ENCODE results near the gene PPDPF.
"Not testable (repeated sequence)": the region's sequence is repeated elsewhere in the genome, so short reads cannot be mapped to it uniquely, and the experiment has no call there.

The PPDPF gene

DNA sequence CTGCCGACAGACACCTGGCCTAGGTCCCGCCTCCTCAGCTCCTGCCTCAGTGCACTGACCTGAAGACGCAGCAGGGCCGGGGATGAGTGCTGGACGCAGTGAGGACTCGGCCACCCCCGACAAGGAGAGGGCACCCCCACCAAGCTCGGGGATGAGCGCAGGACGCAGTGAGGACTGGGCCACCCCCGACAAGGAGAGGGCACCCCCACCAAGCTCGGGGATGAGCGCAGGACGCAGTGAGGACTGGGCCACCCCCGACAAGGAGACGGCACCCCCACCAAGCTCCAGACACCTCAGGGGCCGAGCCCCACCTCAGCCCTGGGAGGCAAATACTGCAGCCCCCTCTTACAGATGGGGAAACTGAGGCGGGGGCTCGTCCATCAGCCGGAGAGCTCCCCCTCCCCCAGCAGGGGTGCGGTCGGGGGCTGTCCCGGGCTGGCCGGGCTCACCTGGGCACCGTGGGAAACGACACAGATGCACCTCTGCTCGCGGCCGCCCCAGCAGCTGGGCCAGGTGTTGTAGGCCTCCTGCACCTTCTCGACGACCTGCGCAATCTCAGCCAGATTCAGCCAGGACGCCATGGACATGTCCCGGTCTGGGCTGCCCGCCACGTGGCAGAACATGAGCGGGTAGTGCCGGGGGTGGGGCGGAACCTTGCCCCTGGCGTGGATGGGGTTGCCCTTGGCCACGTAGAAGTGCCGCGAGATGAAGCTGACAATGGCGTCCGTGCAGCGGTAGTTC is 46.0 kb downstream of the PPDPF start:
- DNase-seq, result no peak

DNA sequence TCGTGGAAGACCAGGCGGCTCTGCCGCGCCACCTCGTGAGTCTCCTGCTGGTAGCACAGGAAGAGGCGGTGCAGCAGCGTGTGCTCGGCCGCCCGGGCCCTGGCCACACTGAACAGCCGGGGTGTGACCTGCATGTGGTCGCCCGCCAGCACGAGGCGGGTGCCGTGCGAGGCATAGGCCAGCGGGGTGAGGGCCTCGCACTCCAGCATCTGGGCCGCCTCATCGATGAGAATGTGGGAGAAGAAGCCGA is 46.5 kb downstream of the PPDPF start:
- no peak for DNase-seq

DNA sequence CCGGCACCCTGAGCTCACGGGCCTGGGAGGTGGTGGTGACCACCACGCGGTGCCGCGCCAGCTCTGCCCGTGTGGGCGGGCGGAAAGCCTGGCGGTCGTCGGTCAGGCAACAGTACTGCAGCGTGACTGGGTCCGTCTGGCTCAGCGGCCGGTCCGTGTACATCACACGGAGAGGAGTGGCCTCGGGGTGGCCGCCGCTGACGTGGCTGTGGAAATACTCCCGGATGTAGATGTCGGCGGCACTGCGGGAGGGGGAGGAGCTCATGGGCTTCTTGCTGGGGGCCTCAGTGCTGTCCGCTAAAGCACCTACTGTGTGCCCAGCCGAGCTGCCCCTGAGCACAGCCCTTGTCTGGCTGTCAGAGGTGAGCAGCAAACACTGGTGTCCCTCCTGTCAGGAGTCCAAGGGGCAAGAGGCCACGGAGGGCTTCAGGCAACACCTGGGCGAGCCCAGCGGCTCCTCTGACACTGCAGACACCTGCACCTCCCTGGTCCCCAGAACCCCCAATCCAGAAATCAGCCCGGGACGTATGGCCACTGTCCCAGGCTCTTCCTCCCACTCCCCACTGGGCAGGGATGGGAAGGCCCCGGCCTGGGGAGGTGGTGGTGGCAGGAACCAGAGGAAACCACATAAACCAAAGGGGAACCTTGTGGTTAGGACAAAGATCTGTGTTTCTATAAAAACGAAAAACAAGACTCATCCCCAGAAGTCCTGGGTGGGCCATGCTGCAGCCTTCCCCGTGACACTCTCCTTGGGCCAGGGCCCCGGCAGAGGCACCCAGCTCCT is 47.0 kb downstream of the PPDPF start:
- no peak for DNase-seq

- DNase-seq, result no peak
Observed at GRCh38 chr20:63568170-63568981, 47.8 kb downstream of the PPDPF start.

DNA sequence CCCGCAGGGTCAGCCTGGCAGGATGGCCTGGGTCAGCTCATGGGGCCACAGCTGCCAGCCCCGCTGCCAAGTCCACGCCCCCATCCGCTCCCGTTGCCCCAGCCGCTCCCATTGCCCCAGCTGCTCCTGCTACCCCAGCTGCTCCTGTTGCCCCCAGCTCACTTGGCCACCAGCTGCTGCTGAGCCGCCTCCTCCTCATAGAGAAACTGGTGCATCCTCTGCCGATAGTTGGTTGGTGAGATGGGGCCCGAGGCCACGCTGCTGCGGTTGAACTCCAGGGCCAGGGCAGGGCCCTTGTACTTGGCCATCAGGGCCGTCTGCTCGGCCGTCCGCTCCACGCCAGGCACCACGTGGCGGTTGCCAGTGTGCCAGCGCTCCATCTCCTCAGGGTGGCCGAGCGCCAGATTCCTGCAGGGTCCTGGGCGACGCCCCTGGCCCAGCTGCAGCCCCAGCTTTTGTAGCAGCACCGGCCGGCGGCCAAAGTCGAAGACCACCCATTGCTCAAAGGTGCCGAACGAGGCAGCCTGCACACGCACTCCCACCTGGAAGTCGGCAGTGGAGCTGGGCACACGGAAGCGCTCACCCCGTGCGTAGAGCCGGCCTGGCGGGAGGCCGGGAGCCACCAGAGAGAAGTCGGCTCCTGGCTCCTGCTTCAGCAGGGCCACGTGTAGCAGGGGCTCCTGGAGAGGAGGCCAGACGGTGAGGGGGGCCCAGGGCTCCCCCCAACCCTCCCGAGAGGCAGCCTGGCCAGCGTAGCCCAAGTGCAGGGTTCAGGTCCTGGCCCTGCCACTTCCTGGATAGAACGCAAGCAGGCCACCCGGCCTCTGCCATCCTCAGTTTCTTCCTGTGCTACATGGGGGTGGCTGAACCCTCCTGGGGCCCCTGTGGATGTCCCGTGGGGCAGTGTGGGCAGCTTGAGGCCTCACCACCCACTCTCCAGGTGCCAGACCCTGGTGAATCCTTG is 48.7 kb downstream of the PPDPF start:
- DNase-seq, result no peak

GRCh38 chr20:63570281-63571086 is 49.9 kb downstream of the PPDPF start:
- DNase-seq, result no peak

GRCh38 chr20:63571087-63571478 is 50.5 kb downstream of the PPDPF start:
- not testable (repeated sequence) for DNase-seq

Data from NCI-H1105 treated with DMSO at 0.1 percent for 48 hours (cell line).